Activated T-helper 1 cell treated with Interleukin-2 at 50 U/mL for 16 hours (primary cell): Measurements from ENCODE around the gene PAEP.

Experiments used
- DNase-seq: peaks from one replicate; pipeline ENCODE4 v3.0.0-alpha.2; 2020; ENCODE audit warnings: low read depth

Gene PAEP

GRCh38 chr9:135601988-135602387, 40.4 kb downstream of the PAEP start:
- no peak for DNase-seq

DNA sequence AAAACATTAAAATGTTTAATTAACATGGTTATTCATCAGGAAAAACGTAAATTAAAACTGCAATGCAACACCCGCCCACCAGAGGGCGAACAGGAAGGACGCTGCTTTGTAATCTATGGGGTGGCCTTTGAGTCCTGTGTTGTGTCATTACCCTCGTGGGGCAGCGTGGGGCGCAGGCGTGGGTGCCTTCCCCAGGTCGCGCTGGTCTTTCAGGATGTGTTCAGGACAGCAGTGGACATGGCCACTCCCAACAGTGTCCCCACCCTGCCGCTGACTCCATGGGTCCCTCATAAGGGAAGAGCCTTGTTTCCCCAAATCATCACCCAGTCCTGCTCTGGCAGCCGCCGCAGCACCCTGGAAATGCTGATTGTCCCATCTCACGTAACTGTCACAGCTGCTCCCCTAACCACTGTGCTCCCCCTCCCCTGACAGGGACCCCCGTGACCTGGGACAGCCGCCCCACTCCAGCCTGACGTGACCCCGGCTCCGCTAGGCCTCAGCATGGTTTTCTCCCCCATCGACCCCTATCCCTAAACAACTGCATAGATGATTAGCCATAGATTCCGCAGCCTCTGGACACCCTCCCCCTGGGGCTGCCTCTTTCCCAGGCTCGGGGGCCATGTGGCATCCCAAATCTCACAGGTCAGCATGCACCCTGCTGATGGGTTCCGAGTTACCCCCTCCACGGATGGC, 41.4 kb downstream of the PAEP start:
- DNase-seq = peak; percentile 24

DNA sequence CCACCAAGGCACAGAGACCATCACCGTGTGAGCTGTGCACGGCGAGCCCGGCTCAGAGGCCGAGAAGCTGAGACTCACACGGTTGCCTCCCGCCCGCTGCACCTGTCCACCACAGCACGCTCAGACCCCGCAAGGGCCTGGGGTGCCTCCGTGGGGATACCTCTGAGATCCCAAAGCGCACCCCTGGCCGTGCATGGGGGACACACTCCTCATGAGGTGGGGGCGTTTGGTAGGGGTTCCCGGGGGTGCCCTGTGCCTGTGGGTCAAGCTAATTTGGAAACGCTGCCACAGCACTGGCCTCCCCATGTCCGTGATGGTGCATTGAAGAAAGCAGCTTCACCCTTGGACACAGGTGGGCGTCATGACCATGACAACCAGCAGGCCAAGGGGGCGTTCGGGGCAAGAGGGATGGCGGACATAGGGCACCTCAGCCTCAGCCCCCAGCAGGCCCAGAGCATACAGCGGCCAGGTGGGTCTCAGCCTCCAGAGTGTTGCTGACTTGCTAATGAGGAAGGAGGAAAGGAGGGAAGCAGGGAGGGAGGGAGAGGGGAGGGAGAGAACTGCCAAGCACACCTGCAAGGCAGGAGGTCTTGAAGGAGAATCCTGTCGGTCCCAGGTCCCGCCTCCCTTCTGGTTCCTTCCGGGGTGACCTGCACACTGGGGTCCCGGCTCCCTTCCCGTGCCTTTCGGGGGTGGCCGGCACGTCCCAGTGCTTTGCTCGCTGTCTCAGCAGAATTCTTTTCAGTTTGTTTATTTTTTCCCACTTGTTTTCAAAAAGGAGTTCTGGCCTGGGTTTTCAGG, 43.1 kb downstream of the PAEP start:
- no peak for DNase-seq

DNA sequence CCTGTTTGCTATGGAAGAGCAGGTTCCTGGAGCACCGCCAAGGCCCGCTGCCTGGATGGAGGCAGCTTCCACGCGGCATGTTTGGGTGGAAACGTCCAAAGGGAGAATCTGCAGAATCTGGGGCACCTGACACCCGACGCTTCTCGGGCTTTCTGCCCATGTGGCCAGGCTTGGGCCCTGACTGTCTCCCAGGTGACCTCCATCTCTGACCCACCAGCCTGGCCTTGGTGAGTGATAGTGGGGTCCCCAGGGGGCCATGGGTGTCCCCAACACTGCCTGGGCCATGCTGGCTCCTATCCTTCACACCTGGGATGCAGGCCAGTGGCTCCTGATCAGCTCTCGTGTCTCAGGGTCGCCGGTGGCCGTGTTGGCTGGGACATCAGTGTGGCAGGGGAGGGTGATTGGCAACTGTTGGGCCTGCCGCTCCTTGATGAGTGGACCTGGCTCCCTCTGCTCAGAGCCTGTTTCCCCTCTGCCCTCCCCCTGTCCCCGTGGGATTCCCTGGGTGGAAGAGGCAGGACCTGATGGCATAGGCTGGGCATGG, 43.8 kb downstream of the PAEP start:
- no peak for DNase-seq

DNA sequence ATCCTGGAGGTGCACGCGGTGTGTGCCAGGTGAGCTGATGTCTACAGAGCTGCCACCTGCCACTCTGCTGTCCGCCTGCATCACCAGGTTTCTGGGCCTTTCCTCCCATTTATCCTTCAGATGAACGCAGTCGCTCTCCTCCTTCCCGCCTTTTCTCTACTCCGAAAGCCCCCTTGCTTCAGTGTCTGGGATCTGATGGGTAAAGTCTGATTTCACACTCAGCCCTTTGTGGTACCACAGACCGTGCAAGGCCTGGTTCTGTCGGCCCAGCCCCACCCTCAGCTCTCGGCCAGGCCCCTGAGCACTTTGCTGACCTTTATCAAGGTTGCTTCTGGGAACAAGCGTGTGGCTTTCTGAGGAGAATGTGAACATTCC, 45.3 kb downstream of the PAEP start:
- no peak for DNase-seq

DNA sequence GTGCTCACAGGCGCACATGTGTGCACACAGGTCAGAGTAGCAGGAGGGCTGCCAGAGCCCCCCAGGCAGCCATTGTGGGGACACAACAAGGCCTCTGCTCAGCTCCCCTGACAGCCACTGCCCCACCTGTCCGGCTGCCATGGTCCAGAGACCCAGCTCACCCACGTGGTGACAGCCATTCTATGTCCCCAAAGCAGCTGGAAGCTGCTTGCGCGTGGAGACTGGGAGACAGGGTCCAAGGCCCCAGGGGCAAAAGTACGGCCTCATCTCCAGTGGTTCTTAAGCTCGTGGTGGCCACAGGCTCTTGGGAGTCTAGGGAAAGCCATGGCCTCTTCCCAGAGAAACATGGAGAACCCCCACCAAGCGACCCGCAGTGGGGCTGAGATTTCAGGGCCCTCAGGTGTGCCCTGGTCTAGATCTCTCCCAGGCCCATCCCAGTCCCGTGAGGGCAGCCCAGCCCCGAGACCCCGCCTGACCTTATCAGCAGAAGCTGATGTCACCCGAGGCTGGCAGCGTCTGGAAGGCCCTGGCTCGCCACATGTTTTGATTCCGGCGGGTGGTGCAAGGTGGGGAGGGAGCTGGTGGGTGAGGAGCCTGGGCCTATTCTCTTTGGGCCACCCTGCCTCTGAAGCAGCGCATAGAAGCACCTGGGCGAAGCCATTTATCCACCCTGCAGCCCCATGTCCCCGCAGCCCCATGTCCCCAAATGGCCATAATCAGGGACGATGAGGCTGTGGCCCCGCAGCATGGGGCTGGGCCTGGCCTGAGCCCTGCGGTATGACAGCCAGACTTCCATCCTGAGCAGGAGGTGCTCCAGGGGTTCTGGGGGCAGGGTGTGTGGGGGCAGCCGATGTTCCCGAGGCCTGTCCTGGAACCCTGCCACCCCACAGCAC, 46.1 kb downstream of the PAEP start:
- DNase-seq = no peak

DNA sequence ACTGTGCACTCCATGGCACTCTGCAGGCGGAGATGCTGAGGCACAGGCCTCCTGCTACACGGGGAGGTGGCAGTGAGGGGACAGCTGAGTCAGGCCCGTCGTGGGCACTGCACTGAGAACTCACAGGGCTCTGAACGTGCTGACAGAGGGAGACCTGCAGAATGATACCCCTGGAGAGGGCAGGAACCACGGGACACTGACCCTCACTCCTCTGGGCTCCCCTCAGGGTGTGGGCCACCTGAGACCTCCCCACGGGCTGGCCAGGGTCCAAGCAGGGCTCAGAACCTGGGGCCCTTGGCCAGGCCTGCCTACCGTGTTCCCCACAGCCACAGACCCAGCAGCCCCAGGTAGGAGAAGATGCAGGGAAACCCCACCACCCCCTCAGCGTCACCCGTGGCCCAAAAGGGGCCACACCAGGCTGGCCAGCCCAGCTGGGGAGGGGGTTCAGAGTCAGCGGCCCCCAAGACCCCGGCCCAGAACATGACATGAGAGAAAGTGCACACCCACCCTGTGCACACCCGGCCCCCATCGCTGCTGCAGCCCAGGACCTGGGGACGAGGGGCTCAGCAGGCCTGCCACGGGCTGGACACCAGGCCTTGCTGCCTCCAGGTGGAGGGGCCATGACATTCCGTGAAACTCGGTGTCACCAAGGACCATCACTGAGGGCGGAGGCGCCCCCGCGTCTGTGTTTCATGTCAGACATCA, 46.9 kb downstream of the PAEP start:
- DNase-seq = no peak

DNA sequence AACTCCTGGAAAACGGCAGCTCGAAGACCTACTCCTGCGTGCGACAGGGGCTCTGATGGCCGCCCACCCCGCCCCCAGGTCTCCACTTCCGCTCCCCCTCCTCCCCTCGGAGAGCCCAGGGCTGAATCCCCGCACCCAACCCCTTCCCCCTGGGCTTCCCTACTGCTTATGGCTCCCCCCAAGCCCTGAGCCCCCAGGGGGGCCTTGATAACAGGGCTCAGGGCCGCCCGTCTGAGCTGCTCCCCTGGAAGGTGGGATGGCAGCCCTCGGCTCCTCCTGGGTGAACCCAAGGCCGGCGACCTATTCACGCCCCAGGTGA, 47.4 kb downstream of the PAEP start:
- no peak for DNase-seq

DNA sequence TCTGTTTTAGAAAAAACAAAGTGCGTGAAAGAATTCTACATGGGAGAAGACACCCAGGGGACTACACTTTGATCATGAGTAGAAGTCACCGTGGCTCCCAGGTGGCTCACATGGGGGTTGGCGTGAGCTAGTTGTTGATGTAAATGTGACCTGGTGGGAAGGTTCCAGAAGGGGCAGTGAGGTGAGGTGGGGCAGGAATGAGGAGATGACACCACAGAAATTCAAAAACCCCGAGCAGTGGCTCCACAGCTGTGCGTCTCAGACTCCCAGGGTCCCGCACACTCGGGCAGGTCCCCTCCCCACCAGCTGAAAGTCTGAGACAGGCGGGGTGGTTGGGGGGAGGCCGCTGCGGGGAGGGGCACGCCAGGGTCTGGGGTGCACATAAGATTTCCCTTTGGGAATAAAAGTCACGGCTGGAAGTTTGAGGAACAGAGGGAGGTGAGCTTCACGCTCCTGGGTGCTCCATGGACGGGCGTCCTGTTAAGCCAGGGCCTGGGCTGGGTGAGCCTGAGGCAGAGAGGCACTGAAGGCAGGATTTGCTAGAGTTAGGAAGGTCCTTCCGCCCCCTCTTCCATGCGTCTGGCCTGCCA, 47.9 kb downstream of the PAEP start:
- DNase-seq = no peak

- DNase-seq = no peak
Measured at GRCh38 chr9:135610290-135611141, 49.0 kb downstream of the PAEP start.

GRCh38 chr9:135611142-135611874, 49.8 kb downstream of the PAEP start:
- DNase-seq = no peak

DNA sequence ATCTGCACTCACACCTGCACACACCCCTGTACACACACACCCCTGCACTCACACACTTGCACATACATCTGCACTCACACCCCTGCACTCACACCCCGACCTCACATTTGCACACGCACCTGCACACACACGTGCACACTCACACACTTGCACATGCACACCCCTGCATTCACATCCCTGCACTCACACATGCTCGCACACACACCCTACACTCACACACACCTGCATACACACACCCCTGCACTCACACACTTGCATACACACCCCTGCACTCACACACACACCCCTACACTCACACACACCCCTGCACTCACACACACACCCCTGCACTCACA, 50.3 kb downstream of the PAEP start:
- no peak for DNase-seq

- DNase-seq = no peak
Measured at GRCh38 chr9:135612437-135612836, 50.9 kb downstream of the PAEP start.

GRCh38 chr9:135612981-135613910, 51.7 kb downstream of the PAEP start:
- DNase-seq = no peak

GRCh38 chr9:135613946-135614805, 52.6 kb downstream of the PAEP start:
- DNase-seq = no peak

DNA sequence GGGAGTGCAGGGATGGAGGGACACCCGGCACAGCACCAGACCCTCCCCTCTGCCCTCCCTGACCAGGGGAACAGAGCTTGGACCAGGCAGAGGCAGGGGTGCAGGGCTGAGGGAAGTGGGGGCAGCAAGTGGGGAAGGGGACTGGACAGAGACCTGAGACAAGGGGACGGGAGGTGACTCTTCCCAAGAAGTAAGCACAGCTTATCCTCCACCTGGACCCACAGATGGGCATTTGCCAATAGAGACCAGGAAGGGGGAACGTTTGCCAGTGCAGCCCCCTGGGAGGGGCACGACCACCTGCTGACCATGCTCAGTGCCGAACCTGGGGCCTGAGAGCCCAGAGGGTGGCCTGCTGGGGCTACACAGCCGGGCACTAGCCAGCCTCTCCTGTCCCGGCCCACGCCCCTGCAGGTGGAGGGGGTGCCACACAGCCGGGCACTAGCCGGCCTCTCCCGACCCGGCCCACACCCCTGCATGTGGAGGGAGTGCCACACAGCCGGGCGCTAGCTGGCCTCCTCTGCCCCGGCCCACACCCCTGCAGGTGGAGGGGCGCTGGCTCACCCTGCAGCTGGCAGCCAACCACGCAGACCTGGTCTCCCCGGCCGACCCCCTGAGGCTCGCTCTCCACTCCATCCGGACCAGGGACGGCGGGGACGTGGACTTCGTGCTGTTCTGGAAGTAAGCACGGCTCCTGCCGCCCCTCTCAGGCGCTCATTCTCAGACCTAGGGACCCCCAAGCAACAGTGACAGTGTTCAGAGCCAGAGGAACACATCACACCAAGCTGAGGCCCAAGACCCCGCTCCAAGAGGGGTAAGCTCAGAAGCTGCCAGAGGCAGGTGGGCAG, 53.5 kb downstream of the PAEP start:
- DNase-seq = no peak
